GM19035 (cell line): Measurements from ENCODE around the gene ZEB1.
"Not testable (repeated sequence)": the region's sequence is repeated elsewhere in the genome, so short reads cannot be mapped to it uniquely, and the experiment has no call there.

ENCODE experiments used
- ATAC-seq: cut with Tn5 transposase; IDR thresholded peaks from one replicate; pipeline ENCODE4 v1.9.1; 2021; ENCODE audit not compliant: unreplicated experiment

Gene ZEB1

GRCh38 chr10:31362023-31362641, 43.1 kb downstream of the ZEB1 start:
- ATAC-seq = no peak

DNA sequence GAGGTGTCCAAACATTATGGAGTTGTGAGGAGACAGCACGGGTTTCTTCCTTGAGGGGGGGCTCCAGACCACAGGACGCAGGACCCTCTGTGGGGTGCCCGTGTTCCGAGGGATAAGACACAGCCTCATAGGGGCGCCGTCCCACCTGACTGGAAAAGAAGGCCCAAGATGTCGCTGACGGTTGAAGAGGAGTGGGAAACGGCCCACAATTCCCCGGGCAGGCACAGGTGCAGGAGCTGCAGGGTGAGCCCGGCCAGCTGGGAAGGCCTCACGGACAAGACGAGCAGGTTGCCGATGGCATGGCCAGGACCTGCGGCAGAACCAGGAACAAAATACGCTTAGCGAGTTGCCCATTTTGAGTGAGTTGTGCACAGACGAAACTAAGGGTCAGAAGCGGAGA, 44.7 kb downstream of the ZEB1 start:
- ATAC-seq = not testable (repeated sequence)

DNA sequence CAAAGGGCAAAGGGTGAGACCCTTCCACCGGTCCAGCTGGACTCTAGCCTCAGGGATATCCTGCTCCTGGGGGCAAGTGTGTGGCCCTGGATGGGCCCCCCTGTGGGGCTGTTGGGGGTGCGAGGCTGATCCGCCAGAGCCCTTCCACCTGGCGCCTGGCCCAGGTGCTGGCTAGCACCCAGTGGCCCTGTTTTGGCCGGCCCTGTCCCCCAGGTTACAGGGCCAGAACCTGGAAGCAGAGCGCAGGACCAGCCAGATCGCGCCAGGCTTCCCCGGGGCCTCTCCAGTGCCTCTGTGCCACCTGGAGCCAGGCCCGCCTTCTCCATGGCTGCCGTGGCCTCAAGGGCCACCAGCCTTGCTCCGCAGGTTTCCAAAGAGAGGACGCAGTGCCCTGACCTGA, 45.2 kb downstream of the ZEB1 start:
- not testable (repeated sequence) for ATAC-seq

GRCh38 chr10:31366703-31367102, 47.7 kb downstream of the ZEB1 start:
- ATAC-seq = no peak

GRCh38 chr10:31368724-31369123, 49.7 kb downstream of the ZEB1 start:
- ATAC-seq = no peak

- ATAC-seq = no peak
Observed at GRCh38 chr10:31372439-31372838, 53.4 kb downstream of the ZEB1 start.

- ATAC-seq = no peak
Observed at GRCh38 chr10:31374146-31374696, 55.2 kb downstream of the ZEB1 start.

DNA sequence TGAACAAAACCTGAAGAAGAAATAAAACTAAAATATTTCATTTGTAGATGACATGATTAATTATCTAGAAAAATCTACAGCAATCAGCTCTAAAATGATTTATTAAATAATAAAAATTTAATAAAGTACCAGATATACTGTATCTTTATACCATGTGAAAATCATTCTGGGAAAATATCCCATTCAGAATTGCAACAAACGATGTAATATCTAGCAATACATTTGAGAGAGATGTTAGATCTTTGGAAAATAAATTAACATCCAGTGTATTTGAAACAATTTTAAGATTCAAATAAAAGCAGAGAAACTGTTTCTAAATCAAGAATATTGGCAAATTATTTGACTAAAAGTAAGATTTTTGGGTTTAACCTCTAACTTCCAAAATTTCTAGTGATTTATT, 62.2 kb downstream of the ZEB1 start:
- no peak for ATAC-seq

DNA sequence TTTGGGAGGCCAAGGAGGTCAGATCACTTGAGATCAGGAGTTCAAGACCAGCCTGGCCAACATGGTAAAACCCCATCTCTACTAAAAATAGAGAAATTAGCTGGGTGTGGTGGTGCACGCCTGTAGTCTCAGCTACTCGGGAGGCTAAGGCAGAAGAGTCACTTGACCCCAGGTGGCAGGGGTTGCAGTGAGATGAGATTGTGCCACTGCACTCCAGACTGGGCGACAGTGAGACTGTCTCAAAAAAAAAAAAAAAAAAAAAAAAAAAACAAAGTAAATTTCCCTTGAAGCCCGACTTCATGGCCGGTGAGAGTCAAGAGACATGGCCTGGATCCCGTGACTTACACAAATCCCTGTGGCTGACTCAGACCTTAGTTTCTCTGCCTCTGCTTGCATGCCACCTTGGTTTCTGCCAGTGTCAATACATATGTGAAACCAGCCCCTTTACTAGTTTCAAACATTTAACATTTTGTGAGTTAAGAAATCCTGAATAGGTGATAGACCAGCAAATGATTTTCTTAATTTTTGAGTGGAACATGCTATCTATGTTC, 62.8 kb downstream of the ZEB1 start:
- ATAC-seq = no peak

- ATAC-seq = peak; percentile 95
Observed at GRCh38 chr10:31383810-31384588, 65.0 kb downstream of the ZEB1 start.

DNA sequence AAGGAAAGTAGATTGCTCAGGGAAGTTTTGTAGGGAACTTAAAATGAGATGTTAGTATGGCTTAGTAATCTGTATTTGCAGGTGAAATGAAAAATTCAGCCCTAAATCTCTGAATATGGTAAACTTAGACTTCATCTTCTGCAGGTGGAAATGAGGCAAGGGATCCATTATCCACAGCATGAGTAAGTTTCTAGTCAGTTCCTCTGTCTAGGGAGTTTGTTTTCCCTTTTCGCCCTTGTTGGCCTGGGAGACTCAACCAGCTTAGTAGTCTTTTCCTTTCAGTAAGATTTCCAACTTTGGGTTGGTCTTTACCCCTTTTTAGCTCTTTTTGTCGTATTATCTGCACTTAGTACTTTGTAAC, 65.6 kb downstream of the ZEB1 start:
- peak; percentile 33 for ATAC-seq

DNA sequence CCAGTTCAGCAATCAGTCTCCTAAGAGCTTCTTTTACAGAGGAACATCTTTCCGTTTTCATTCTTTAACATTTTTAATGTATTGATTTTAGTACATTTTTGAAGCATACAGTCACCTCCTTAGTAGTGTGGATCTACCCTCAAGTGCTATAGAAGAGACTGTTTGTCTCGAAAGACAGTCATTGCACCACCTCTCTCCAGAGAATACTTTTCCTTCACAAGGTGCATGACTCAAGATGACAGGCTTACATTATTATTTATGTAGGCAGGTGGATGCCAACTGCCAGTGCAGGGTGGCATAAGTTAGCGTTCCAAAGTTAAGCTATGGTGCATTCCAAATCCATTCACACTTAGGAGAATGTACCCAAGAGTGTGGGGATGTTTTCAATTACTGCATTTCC, 71.8 kb downstream of the ZEB1 start:
- ATAC-seq = no peak

- ATAC-seq = no peak
Observed at GRCh38 chr10:31393844-31394243, 74.8 kb downstream of the ZEB1 start.

- ATAC-seq = no peak
Observed at GRCh38 chr10:31395695-31396094, 76.7 kb downstream of the ZEB1 start.

GRCh38 chr10:31396376-31396775, 77.4 kb downstream of the ZEB1 start:
- ATAC-seq = no peak

- ATAC-seq = no peak
Observed at GRCh38 chr10:31397852-31398251, 78.8 kb downstream of the ZEB1 start.

GRCh38 chr10:31399171-31399570, 80.2 kb downstream of the ZEB1 start:
- no peak for ATAC-seq

- ATAC-seq = no peak
Observed at GRCh38 chr10:31399631-31400030, 80.6 kb downstream of the ZEB1 start.

- ATAC-seq = no peak
Observed at GRCh38 chr10:31401287-31401686, 82.3 kb downstream of the ZEB1 start.

DNA sequence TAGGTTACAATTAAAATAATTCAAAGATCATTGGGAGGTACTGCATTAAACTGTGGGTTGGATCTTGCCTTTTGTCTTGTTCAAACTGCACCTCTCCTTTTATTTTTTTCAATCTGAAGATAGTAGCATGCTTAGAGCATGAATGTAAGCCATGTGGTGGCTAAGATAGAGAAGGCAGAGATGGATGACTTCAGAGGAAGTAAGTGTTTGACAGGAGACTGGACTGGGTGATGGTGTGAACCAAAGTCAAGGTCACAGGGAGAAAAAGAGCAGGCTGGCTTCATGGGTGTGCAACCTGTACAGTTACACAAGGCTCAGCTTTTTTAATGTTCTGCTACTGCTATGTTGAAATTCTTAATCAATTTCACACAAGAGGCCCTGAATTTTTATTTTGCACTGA, 85.6 kb downstream of the ZEB1 start:
- ATAC-seq = no peak

DNA sequence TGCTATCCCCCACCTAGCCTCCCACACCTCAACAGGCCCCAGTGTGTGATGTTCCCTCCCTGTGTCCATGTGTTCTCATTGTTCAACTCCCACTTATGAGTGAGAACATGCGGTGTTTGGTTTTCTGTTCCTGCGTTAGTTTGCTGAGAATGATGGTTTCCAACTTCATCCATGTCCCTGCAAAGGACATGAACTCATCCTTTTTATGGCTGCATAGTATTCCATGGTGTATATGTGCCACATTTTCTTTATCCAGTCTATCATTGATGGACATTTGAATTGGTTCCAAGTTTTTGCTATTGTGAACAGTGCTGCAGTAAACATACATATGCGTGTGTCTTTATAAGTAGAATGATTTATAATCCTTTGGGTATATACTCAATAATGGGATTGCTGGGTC, 86.8 kb downstream of the ZEB1 start:
- ATAC-seq = not testable (repeated sequence)

- not testable (repeated sequence) for ATAC-seq
Observed at GRCh38 chr10:31412397-31412796, 93.4 kb downstream of the ZEB1 start.
